Measurements from ENCODE around the gene PTPRR.
"Not testable (repeated sequence)": the region's sequence is repeated elsewhere in the genome, so short reads cannot be mapped to it uniquely, and the experiment has no call there.

- not testable (repeated sequence) for TF ChIP-seq CTCF, POLR2A (IDR thresholded peaks at IDR 0.05)
These were observed 112.5 kb downstream of the PTPRR start for GRCh38 chr12:70807993-70808392.

All from body of pancreas (tissue), 4 donors.